Testis (tissue), 2 donors: ENCODE data around the gene ITPRID1.

Experiments used
- POLR2A ChIP-seq: fragments of 450-650 bp; IDR thresholded peaks from one replicate; pipeline ENCODE4 v1.6.1; 2017; ENCODE audit warnings: antibody characterized with exemption, mild to moderate bottlenecking, moderate library complexity
- TF ChIP-seq, protein P1 (sequence below), 3 experiments: fragments of 450-650 bp in 2 of 3; fragments of 200-600 bp in 1 of 3; sonication (generic) in 1 of 3; IDR thresholded peaks; one replicate each; pipeline ENCODE4 v1.5.1; 2016 to 2019; ENCODE audit warnings: antibody characterized with exemption in 3 of 3, mild to moderate bottlenecking in 2 of 3, moderate library complexity in 1 of 3

DNA sequence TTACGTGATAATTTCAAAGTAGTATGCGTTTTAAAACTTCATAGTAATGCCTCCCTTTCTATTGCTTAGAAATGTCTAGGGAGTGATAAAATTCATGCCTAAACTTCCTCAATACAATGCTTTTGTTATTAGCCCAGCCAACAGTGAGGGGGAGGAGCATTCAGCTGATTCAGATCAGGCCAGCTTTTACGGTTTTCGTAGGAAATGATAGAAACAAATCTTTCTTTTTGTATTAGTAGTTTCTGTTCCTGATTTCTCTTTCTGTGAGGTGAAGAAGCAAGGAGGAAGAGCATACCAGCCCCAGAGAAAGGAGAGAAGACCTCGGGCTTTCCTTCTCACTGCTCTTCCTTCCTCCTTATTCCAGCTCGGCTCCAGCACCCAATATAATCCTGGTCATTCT is 35.2 kb upstream of the ITPRID1 start:
- TF ChIP-seq, protein P1, sequence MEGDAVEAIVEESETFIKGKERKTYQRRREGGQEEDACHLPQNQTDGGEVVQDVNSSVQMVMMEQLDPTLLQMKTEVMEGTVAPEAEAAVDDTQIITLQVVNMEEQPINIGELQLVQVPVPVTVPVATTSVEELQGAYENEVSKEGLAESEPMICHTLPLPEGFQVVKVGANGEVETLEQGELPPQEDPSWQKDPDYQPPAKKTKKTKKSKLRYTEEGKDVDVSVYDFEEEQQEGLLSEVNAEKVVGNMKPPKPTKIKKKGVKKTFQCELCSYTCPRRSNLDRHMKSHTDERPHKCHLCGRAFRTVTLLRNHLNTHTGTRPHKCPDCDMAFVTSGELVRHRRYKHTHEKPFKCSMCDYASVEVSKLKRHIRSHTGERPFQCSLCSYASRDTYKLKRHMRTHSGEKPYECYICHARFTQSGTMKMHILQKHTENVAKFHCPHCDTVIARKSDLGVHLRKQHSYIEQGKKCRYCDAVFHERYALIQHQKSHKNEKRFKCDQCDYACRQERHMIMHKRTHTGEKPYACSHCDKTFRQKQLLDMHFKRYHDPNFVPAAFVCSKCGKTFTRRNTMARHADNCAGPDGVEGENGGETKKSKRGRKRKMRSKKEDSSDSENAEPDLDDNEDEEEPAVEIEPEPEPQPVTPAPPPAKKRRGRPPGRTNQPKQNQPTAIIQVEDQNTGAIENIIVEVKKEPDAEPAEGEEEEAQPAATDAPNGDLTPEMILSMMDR (IDR thresholded peaks at IDR 0.05): no peak
- no peak for TF ChIP-seq POLR2A
